Liver (tissue), 4 donors: ENCODE results near the gene GALK1. TPM values are rescaled to one million over a fixed set of nuclear protein-coding genes. Genes with fewer than 3 reads are reported as not detected.

ENCODE experiments used
- polyA plus RNA-seq, 2 donors: library from polyadenylated mRNA; stranded (reverse) in 1 of 2; unstranded in 1 of 2; fragments of 200-250 nt in 1 of 2; fragments of >200 nt in 1 of 2; fragmentation: Nextera tagmentation in 1 of 2; extraction: Ambion mirVana in 1 of 2; gene quantifications; one replicate each; pipeline versions ENCODE4 v1.2.1 to v1.2.3, GENCODE V29; 2013 to 2015
- total RNA-seq, 2 donors: library from RNA; depleted of rRNA; stranded (reverse); fragments of >200 nt; gene quantifications; one replicate each; pipeline ENCODE4 v1.2.3, GENCODE V29; 2014
- donor health status: healthy.
- donor health status: healthy.
- donor health status: healthy.

Gene GALK1
- total and polyA plus RNA-seq, 4 donors, result 59.0 to 230 (median 95.9) TPM

Other genes starting within 250 kb of the GALK1 start
- 10 to 100 TPM in 1 of 2 donors, 1 to 10 TPM in 1; 5.9 to 11.4 TPM for gene CASKIN2, start 249.7 kb downstream of the GALK1 start, total RNA-seq
- 10 to 100 TPM in 1 of 2 donors, 1 to 10 TPM in 1; 2.3 to 12.1 TPM for gene CASKIN2, start 249.7 kb downstream of the GALK1 start, polyA plus RNA-seq
- gene TSEN54, start 248.7 kb downstream of the GALK1 start, total RNA-seq, result 10 to 100 TPM; 10.8 to 15.1 TPM
- gene TSEN54, start 248.7 kb downstream of the GALK1 start, polyA plus RNA-seq, result 10 to 100 TPM in 1 of 2 donors, 1 to 10 TPM in 1; 9.1 to 13.9 TPM
- gene LLGL2, start 239.5 kb downstream of the GALK1 start, total RNA-seq, result 10 to 100 TPM; 23.2 to 69.6 TPM
- gene LLGL2, start 239.5 kb downstream of the GALK1 start, polyA plus RNA-seq, result 10 to 100 TPM; 34.9 to 42.1 TPM
- 10 to 100 TPM; 21.2 to 34.4 TPM for gene MYO15B, start 177.4 kb downstream of the GALK1 start, total RNA-seq
- gene MYO15B, start 177.4 kb downstream of the GALK1 start, polyA plus RNA-seq, result 10 to 100 TPM; 13.3 to 14.8 TPM
- gene SMIM5, start 131.8 kb downstream of the GALK1 start, total RNA-seq, result 10 to 100 TPM in 1 of 2 donors, under 1 TPM in 1; 0.25 to 54.9 TPM
- under 1 TPM; 0.10 TPM for gene SMIM5, start 131.8 kb downstream of the GALK1 start, polyA plus RNA-seq
- 10 to 100 TPM; 12.1 to 15.1 TPM for gene RECQL5, start 98.0 kb downstream of the GALK1 start, total RNA-seq
- 10 to 100 TPM in 1 of 2 donors, 1 to 10 TPM in 1; 8.3 to 10.9 TPM for gene RECQL5, start 98.0 kb downstream of the GALK1 start, polyA plus RNA-seq
- gene SAP30BP, start 97.9 kb downstream of the GALK1 start, total RNA-seq, result 10 to 100 TPM; 20.9 to 32.5 TPM
- 10 to 100 TPM; 27.9 to 33.4 TPM for gene SAP30BP, start 97.9 kb downstream of the GALK1 start, polyA plus RNA-seq
- 1 to 10 TPM in 1 of 2 donors, under 1 TPM in 1; 0.42 to 1.2 TPM for gene ITGB4, start 43.7 kb downstream of the GALK1 start, total RNA-seq
- 1 to 10 TPM; 1.3 to 1.4 TPM for gene ITGB4, start 43.7 kb downstream of the GALK1 start, polyA plus RNA-seq
- 10 to 100 TPM; 11.5 to 16.4 TPM for gene UNK, start 19.6 kb upstream of the GALK1 start, total RNA-seq
- 1 to 10 TPM; 4.0 to 6.4 TPM for gene UNK, start 19.6 kb upstream of the GALK1 start, polyA plus RNA-seq
- gene UNC13D, start 79.2 kb upstream of the GALK1 start, total RNA-seq, result 10 to 100 TPM; 10.3 to 22.9 TPM
- gene UNC13D, start 79.2 kb upstream of the GALK1 start, polyA plus RNA-seq, result 1 to 10 TPM; 2.1 to 4.9 TPM
- 10 to 100 TPM; 29.0 to 32.5 TPM for gene WBP2, start 90.1 kb upstream of the GALK1 start, total RNA-seq
- 10 to 100 TPM; 70.7 to 99.4 TPM for gene WBP2, start 90.1 kb upstream of the GALK1 start, polyA plus RNA-seq
- gene TRIM47, start 113.4 kb upstream of the GALK1 start, total RNA-seq, result 10 to 100 TPM in 1 of 2 donors, 1 to 10 TPM in 1; 6.9 to 15.4 TPM
- 10 to 100 TPM; 12.2 to 18.5 TPM for gene TRIM47, start 113.4 kb upstream of the GALK1 start, polyA plus RNA-seq
- 1 to 10 TPM; 7.7 to 8.6 TPM for gene TRIM65, start 131.8 kb upstream of the GALK1 start, total RNA-seq
- 1 to 10 TPM; 1.5 to 5.3 TPM for gene TRIM65, start 131.8 kb upstream of the GALK1 start, polyA plus RNA-seq
- gene MRPL38, start 139.7 kb upstream of the GALK1 start, total RNA-seq, result 10 to 100 TPM; 23.0 to 43.9 TPM
- gene MRPL38, start 139.7 kb upstream of the GALK1 start, polyA plus RNA-seq, result 10 to 100 TPM; 57.1 to 63.9 TPM
- gene FBF1, start 175.8 kb upstream of the GALK1 start, total RNA-seq, result 1 to 10 TPM; 2.3 to 5.6 TPM
- 1 to 10 TPM in 1 of 2 donors, under 1 TPM in 1; 0.39 to 1.2 TPM for gene FBF1, start 175.8 kb upstream of the GALK1 start, polyA plus RNA-seq
- gene ACOX1, start 214.0 kb upstream of the GALK1 start, total RNA-seq, result 100 to 1,000 TPM in 1 of 2 donors, 10 to 100 TPM in 1; 81.1 to 293 TPM
- gene ACOX1, start 214.0 kb upstream of the GALK1 start, polyA plus RNA-seq, result 10 to 100 TPM; 33.3 to 45.7 TPM
- 10 to 100 TPM; 12.0 to 18.3 TPM for gene TEN1, start 214.0 kb upstream of the GALK1 start, total RNA-seq
- 10 to 100 TPM; 14.6 to 30.0 TPM for gene TEN1, start 214.0 kb upstream of the GALK1 start, polyA plus RNA-seq
- 1 to 10 TPM; 1.5 to 6.3 TPM for gene CDK3, start 235.7 kb upstream of the GALK1 start, total RNA-seq
- 1 to 10 TPM; 2.6 TPM for gene CDK3, start 235.7 kb upstream of the GALK1 start, polyA plus RNA-seq